KG1 (cell line): ENCODE measurements around the gene KRTAP2-4.
"Not testable (repeated sequence)": the region's sequence is repeated elsewhere in the genome, so short reads cannot be mapped to it uniquely, and the experiment has no call there.

Source experiments
- DNase-seq: peaks from one replicate; lab custom pipeline; 2025; lab: John Stamatoyannopoulos, UW

Gene KRTAP2-4, protein sequence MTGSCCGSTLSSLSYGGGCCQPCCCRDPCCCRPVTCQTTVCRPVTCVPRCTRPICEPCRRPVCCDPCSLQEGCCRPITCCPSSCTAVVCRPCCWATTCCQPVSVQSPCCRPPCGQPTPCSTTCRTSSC

DNA sequence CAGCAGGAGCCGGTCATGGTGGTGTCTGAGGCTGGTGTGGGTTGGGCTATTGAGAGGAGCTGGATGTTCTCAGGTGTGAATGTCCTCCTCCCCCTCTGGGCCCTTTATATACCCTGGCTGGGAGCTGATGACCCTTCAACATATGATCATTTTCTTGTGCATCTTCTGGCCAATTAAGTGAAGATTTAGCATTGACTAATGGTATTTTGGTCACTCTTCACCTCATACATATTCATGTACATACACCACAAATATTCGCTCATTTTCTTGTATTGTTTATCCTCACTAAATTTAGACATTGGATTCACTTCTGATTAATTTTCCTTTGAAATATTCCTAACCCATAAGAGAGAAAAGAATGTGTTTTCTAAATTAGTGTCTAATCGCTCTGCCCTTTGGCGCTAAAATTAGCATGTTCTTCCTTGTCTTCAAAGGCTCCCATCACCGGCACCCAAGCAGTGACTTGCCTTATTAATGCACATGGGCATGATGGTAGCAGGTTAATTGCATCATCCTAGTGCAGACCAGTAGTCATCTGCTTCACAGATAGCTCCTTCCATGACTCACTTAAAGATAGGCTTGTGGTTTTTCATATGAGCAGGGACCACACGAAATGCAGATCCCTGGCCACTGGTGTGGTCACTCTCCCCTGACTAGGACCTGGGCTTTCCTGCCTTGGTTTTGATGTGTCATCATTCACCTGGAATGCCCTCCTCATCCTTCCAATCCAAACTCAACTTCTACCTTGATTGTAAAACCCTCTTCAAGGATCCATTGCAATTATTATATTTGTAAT, at the start of gene KRTAP2-4:
KRTAP2-4 (minus strand) TSS at position 51 of the 796 bp plus-strand sequence; CDS start at position 17, 34 bp downstream.
- DNase-seq: no peak

DNA sequence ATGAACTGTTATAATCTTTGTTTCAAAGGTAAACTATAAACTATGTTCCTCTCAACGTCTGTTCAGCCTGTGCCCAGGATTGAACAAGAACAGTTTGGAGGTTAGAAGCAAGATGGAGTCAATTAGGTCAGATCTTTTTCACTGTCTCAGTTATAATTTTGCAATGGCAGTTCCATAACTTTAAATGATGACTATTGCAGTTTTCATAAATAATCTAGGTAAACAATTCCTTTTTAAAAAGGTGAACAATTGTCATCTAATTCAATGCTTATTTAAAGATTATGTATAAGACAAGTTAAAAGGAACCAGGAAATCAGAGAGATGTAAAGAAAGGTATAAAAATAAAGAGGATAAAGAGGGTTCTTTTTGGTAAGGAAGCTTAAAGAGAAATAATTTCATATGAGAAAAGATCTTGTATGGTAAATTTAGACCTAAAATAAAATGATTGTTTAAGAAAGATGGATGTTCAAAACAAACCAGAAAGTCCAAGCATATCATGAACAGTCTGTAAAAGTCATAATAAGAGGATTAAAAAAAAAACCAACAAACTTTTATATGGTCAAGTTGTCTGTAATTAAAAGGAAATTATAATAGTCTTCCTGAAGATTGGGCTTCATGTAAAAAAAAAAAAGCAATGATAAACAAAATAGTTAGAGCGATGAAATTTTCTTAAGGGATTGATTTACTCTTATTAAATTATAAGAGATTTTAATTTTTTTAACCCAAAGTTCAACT, 45.6 kb upstream of the KRTAP2-4 start:
- DNase-seq: no peak

DNA sequence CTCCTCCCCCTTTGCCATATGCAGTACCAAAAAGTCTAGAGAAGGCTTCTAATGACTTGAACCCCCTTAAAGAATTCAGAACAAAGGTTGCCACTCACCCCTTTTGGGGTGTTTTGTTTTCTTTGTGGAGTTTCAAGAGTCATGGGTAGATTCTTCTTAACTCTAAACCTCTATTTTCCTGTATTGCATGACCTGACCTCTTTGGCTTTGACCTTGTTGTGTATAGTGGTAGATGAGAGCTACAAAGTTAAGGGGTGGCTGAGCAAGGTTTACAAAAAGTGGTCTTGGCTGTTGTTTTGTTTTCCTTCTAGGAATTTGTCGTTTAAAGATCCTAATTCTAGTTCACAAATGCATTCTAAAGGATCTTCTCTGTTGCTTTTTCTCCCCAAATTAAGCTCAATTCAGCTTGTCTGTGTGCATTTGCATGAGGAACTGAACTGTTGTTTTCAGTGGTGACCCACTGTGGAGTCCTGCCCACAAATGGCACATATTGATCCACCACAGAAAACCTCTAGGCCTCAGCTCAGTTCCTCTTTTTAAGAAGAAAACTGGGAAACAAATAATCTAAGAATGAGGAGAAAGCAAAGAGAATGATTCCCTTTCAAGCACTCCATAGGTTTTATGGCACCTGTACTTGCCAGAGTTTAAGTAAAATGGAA, 43.2 kb upstream of the KRTAP2-4 start:
- not testable (repeated sequence) for DNase-seq

DNA sequence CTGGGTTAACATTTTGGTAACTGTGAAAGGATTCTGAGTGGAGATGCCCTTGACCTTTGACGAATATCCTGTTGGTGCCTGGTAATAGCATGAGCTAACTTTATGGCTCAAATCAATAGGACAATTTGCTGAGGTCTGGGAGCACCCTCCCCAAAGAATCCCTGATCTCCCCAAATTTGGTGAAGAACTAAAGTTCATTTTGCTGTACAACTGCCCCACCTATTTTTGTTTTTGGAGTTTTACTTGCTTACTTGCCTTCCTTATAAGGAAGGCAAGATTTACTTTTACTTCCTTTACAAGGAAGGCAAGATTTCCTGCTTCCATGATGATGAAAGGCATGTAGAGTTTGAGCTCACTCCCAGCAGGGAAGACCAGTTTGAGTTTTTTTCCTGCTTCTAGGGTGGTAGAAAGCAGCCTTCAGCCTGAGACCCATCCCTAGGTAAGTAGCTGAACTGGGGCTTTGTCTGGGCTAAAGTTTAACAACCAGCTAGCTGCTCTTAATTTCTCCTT, 42.3 kb upstream of the KRTAP2-4 start:
- no peak for DNase-seq

DNA sequence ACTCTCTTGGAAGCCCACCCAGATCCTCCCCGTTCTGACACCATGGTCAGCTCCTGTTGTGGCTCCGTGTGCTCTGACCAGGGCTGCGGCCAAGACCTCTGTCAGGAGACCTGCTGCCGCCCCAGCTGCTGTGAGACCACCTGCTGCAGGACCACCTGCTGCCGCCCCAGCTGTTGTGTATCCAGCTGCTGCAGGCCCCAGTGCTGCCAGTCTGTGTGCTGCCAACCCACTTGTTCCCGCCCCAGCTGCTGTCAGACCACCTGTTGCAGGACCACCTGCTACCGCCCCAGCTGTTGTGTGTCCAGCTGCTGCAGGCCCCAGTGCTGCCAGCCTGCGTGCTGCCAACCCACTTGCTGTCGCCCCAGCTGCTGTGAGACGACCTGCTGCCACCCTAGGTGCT, 39.7 kb upstream of the KRTAP2-4 start, which contains the start of gene KRTAP4-9:
KRTAP4-9 (plus strand) TSS at position 43 of the 400 bp plus-strand sequence; CDS start at position 43, 0 bp downstream.
- not testable (repeated sequence) for DNase-seq

DNA sequence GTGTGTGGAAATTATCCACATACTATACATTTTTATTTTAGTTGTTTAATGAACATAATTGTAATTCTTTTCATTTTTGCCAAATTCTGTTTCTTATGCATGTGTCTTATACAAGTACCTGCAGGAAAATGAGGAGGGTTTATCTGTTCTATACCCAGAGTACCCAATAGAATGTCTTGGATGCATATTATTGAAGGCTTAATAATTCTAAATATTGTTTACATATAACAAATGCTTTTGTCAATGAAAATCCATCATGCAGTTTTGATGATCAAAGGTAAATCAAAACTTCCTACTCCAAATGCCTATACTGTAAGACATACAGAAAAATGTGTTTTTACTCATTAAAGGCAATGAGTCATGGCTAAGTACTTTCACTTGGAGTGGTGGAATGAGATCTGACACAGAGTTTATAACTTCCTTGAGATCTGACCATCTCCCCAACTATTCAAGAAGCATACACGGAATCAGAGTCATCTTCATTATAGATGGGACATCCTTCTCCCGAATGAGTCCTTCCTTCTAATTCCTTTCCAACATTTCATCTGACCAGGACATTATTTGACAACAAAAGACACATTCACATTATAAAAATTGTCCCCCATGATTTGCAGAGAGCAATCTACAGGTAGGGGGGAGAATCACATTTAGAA, 38.8 kb upstream of the KRTAP2-4 start:
- DNase-seq: not testable (repeated sequence)

DNA sequence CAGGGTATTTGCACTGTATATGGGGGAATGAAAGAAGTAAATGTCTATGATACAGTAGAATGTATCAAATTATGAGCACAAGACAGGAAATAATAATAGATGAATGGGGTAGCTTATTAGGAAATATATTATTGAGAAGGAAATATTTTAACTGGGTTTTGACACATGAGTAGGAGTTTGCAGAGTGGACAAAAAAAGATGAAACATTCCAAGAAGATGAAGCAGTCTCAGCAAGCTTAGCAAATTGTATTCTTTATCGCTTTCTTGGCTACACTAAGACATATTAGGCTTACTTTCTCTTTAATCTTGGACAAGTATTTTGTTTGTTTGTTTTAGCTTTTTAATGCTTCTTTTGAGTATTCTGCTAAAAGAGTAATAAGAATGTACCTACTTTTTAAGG, 38.2 kb upstream of the KRTAP2-4 start:
- DNase-seq: no peak

DNA sequence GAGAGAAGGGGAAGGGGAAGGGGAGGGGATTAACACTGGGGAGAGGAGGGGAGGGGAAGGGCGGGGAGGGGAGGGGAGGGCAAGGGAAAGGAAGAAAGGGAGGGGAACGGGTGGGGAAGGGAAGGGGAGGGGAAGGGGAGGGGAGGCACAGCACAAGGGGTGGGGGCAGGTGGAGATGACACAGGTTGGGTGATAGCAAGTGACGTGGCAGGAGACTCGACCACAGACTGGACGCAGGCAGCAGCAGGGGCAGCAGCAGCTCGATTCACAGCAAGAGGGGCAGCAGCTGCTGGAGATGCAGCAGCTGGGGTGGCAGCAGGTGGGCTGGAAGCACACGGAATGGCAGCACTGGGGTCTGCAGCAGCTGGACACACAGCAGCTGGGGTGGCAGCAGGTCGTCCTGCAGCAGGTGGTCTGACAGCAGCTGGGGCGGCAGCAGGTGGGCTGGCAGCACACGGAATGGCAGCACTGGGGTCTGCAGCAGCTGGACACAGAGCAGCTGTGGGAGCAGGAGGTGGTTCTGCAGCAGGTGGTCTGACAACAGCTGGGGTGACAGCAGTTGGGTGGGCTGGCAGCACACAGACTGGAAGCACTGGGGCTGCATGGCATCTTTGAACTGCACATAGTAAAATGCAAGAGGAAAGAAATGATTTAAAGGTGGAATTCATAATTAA, 36.0 kb upstream of the KRTAP2-4 start, which contains the start of gene KRTAP4-16:
KRTAP4-16 (minus strand) TSS at position 624 of the 674 bp plus-strand sequence; CDS start at position 624, 0 bp downstream.
- DNase-seq: no peak

DNA sequence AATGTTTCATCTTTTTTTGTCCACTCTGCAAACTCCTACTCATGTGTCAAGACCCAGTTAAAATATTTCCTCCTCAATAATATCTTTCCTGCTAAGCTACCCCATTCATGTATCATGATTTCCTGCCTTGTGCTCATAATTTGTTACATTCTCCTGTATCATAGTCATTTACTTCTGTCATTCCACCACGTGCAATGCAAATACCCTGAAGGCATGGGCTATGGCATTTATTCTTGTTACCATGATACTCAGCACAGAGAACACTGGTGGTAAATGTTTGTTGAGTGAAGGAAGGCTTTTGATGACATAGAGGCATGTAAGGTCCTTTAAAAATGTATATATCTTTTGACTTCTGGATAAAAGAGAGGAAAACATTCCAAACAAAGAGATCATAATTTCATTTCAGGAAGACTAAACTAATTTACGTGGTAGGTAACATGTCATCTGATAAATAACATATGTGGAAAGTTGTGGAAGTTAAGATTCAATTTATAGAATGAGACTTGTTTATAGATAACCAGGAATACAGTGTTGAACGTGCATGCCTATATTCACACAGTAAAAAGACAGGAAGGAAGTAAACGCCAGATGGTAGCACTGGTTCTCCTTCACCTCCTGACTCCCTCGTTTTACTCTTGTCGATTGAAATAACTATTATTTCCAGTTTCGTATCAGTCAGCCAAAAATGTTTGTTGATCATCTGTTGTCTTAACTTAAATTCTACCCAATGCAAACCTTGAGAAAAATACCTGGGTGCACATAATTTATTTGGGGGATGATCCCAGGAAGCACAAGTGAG, 34.2 kb upstream of the KRTAP2-4 start:
- DNase-seq: peak; percentile 18

DNA sequence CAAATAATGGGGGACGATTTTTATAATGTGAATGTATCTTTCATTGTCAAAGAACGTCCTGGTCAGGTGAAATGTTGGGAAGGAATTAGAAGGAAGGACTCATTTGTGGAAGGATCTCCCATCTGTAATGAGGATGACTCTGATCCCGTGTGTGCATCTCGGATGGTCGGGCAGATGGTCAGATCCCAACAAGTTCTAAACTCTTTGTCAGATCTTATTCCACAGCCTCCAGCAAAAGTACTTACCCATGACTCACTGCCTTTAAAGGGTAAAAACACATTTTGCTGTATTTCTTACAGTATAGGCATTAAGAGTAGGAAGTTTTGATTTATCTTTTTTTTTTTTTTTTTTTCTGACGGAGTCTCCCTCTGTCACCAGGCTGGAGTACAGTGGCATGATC, 32.8 kb upstream of the KRTAP2-4 start:
- no peak for DNase-seq

DNA sequence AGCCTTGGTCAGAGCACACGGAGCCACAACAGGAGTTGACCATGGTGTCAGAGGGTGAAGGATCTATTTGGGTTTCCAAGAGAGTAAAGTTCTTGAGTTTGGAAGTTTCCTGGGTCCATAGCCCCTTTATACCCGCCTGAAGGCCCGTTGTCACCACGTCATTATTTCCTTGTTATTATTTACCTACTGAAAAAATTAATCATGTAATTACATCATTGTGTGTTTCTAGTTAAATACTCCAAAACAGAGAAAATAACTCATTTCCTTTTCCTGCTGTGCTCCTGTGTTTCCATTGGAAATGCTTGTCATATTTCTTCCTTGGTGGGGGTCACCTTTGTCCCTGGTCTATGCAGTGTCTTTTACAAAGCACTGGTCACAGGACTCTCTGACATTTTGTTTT, 32.4 kb upstream of the KRTAP2-4 start, which contains the start of gene KRTAP4-8:
KRTAP4-8 (minus strand) TSS at position 101 of the 400 bp plus-strand sequence; CDS start at position 43, 58 bp downstream.
- no peak for DNase-seq

DNA sequence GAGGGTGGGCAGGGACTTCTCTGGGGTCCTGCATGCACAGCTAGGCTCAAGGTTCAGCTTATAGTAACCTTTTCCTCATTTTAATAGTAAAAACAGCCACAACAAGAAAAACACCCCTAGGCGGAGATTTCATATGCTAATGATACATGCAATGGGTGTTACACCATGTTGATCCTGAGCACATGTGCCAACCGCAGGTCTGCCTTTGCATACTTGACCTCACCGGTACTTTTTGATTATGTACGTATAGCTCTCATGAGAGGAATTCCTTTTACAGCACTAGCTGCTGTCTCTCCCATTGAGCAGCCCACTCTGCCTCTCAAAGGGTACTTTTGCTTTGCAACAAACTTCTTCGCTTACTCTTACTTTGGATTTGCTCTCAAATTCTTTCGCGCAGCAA, 30.4 kb upstream of the KRTAP2-4 start:
- no peak for DNase-seq

DNA sequence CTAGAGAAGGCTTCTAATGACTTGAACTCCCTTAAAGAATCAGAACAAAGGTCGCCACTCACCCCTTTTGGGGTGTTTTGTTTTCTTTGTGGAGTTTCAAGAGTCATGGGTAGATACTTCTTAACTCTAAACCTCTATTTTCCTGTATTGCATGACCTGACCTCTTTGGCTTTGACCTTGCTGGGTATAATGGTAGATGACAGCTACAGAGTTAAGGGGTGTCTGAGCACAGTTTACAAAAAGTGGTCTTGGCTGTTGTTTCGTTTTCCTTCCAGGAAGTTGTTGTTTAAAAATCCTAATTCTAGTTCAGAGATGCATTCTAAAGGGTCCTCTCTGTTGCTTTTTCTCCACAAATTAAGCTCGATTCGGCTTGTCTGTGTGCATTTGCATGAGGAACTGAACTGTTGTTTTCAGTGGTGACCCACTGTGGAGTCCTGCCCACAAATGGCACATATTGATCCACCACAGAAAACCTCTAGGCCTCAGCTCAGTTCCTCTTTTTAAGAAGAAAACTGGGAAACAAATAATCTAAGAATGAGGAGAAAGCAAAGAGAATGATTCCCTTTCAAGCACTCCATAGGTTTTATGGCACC, 23.2 kb upstream of the KRTAP2-4 start:
- not testable (repeated sequence) for DNase-seq

DNA sequence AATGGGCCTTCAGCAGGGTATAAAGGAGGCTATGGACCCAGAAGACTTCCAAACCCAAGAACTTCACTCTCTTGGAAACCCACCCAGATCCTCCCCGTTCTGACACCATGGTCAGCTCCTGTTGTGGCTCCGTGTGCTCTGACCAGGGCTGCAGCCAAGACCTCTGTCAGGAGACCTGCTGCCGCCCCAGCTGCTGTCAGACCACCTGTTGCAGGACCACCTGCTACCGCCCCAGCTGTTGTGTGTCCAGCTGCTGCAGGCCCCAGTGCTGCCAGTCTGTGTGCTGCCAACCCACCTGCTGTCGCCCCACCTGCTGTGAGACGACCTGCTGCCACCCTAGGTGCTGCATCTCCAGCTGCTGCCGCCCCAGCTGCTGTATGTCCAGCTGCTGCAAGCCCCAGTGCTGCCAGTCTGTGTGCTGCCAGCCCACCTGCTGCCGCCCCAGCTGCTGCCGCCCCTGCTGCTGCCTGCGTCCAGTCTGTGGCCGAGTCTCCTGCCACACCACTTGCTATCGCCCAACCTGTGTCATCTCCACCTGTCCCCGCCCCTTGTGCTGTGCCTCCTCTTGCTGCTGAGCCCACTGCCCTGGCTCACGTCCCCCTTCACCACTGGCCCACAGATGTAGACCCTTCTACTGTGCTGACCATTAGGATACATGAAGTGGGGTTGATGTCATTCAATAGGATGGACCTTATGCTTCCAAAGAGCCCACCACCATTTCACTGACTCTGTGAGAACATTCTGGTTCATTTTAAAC, 18.6 kb upstream of the KRTAP2-4 start, which contains the start of gene KRTAP4-7:
KRTAP4-7 (plus strand) TSS at position 51 of the 757 bp plus-strand sequence; CDS start at position 108, 57 bp downstream.
- not testable (repeated sequence) for DNase-seq

DNA sequence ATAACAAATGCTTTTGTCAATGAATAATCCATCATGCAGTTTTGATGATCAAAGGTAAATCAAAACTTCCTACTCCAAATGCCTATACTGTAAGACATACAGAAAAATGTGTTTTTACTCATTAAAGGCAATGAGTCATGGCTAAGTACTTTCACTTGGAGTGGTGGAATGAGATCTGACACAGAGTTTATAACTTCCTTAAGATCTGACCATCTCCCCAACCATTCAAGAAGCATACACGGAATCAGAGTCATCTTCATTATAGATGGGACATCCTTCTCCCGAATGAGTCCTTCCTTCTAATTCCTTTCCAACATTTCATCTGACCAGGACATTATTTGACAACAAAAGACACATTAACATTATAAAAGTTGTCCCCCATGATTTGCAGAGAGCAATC, 17.7 kb upstream of the KRTAP2-4 start:
- not testable (repeated sequence) for DNase-seq

DNA sequence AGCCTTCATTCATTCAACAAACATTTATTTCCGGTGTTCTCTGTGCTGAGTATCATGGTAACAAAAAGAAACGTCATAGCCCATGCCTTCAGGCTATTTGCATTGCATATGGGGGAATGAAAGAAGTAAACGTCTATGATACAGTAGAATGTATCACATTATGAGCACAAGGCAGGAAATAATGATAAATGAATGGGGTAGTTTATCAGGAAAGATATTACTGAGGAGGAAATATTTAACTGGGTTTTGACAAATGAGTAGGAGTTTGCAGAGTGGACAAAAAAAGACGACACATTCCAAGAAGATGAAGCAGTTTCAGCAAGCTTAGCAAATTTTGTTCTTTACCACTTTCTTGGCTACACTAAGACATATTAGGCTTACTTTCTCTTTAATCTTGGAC, 16.9 kb upstream of the KRTAP2-4 start:
- DNase-seq: no peak

DNA sequence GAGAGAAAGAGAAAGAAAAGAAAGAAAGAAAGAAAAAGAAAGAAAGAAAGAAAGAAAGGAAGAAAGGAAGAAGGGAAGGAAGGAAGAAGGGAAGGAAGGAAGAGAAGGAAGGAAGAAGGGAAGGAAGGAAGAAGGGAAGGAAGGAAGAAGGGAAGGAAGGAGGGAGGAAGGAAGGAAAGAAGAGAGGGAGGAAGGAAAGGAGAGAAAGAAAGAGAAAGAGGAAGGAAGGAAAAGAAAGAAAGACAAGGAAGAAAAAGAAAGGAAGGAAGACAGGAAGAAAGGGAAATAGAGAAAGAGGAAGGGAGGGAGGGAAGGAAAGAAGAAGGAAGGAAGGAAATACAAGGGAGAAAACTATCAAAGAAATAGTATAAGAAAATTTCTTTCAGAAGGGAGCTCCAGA, 11.1 kb upstream of the KRTAP2-4 start:
- DNase-seq: no peak

DNA sequence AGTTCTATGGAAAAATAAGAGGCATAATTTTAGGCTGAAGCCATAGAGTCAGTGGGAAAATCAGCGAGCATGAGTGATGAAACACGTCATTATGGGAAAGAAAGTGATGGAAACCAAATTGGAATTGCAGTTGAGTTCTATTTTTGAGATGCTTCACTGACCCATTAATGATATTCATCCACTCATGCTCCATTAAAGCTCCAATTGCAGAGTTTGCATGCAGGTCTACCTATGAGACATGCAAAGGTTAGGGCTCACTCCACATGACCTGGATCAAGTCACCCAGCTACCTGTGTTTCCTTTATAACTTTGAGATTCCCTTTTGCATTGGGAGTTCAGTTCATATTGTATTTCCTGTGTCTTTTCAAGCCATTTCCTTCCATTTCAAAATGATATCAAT, 8.0 kb upstream of the KRTAP2-4 start:
- no peak for DNase-seq
